ENCODE data around the gene NKAIN2. TPM values are rescaled to one million over a fixed set of nuclear protein-coding genes. Genes with fewer than 3 reads are reported as not detected.

The NKAIN2 gene
- total RNA-seq, 3 donors from 2014 or later (not counting 1 experiment from before 2014, with no cell fraction given): 0.45 TPM; not detected in 2

DNA sequence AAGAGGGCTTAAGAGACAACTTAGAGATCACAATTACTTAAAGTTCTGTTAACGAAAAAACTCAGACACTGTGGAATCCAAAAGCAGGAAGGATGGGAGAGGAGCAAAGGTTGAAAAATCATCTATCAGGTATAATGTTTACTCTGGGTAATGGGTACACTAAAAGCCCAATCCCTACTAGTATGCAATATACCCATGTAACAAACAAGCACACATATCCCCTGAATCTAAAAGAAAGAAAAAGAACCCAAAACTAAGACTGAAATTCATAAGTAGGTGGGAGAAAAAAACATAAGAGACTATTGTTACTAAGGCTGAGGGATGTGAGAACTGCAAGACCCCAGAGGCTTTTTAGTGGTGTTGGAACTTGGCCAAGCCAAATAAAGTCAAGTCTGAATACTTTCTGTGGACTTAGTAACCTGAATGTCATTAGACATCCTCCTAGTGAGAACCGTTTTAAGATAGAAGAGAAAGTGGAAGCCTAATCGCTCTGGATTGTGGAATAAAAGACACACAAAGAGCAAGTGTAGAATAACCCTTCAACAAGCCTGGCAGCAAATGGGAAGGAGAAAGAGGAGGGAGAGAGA is 969.2 kb downstream of the NKAIN2 start:
- intact Hi-C loops (cut with micrococcal nuclease): no loop called here
- DNase-seq (no peak), ATAC-seq (no peak)
- Histone ChIP-seq H3K27me3 (ENCODE audit: control insufficient read depth, insufficient read depth, low read length) (no peaks in the 10 kb centered on the region), H3K4me3 (ENCODE audit: low read length) (no peak overlapping the region), H3K27ac (ENCODE audit: low read length) (no peak overlapping the region), H3K36me3 (ENCODE audit: control insufficient read depth, insufficient read depth, low read length) (no peaks in the 10 kb centered on the region), H3K9me3 (ENCODE audit: control insufficient read depth, insufficient read depth, low read length) (no peaks in the 10 kb centered on the region), H3K4me1 (ENCODE audit: control insufficient read depth, insufficient read depth, low read length) (no peaks in the 10 kb centered on the region)
- no peaks in the 10 kb centered on the region for H3K36me3 Mint-ChIP-seq
- H3K9me3 Mint-ChIP-seq: no peaks in the 10 kb centered on the region
- H3K4me3 Mint-ChIP-seq: no peak overlapping the region
- no peaks in the 10 kb centered on the region for H3K4me1 Mint-ChIP-seq
- WGBS (ENCODE audit: insufficient coverage): 81% methylated on average over 3 of the region's 3 CpGs
- H3K27ac Mint-ChIP-seq: no peak overlapping the region
- H3K27me3 Mint-ChIP-seq (ENCODE audit: low read depth in 2 of 2): no peaks in the 10 kb centered on the region
- TF ChIP-seq, protein P1, sequence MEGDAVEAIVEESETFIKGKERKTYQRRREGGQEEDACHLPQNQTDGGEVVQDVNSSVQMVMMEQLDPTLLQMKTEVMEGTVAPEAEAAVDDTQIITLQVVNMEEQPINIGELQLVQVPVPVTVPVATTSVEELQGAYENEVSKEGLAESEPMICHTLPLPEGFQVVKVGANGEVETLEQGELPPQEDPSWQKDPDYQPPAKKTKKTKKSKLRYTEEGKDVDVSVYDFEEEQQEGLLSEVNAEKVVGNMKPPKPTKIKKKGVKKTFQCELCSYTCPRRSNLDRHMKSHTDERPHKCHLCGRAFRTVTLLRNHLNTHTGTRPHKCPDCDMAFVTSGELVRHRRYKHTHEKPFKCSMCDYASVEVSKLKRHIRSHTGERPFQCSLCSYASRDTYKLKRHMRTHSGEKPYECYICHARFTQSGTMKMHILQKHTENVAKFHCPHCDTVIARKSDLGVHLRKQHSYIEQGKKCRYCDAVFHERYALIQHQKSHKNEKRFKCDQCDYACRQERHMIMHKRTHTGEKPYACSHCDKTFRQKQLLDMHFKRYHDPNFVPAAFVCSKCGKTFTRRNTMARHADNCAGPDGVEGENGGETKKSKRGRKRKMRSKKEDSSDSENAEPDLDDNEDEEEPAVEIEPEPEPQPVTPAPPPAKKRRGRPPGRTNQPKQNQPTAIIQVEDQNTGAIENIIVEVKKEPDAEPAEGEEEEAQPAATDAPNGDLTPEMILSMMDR (IDR thresholded peaks at IDR 0.05): no peak

DNA sequence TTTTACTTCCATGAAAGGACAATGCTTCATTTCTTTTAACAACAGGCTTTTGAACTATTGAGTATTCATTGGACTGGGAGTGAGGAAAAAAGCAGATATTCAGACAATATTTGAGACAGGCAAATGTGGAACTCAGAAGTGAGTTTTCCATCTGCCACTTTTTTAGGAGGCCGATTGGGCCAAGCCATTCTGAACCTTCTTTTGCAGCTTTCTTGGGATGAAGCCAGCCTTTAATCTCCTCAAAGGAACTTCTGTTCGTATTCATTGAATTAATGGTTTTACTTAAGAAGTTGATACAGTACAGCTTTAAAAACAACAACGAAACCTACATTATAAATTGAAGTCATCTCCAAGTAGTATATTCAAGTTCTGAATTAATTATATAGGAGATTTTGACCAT is 971.5 kb downstream of the NKAIN2 start:
- WGBS (ENCODE audit: insufficient coverage): 87% methylated on average over 1 of the region's 3 CpGs
- Histone ChIP-seq H3K27me3 (ENCODE audit: control insufficient read depth, insufficient read depth, low read length) (no peaks in the 10 kb centered on the region), H3K4me1 (ENCODE audit: control insufficient read depth, insufficient read depth, low read length) (no peaks in the 10 kb centered on the region), H3K9me3 (ENCODE audit: control insufficient read depth, insufficient read depth, low read length) (no peaks in the 10 kb centered on the region), H3K27ac (ENCODE audit: low read length) (no peak overlapping the region), H3K4me3 (ENCODE audit: low read length) (no peak overlapping the region), H3K36me3 (ENCODE audit: control insufficient read depth, insufficient read depth, low read length) (no peaks in the 10 kb centered on the region)
- DNase-seq: no peak
- Mint-ChIP-seq H3K36me3 (no peaks in the 10 kb centered on the region), H3K27ac (no peak overlapping the region), H3K4me3 (no peak overlapping the region), H3K4me1 (no peaks in the 10 kb centered on the region), H3K9me3 (no peaks in the 10 kb centered on the region), H3K27me3 (ENCODE audit: low read depth in 2 of 2) (no peaks in the 10 kb centered on the region)
- TF ChIP-seq, protein P1 (IDR thresholded peaks at IDR 0.05): no peak
- intact Hi-C loops (cut with micrococcal nuclease): no loop called here
- ATAC-seq: no peak

DNA sequence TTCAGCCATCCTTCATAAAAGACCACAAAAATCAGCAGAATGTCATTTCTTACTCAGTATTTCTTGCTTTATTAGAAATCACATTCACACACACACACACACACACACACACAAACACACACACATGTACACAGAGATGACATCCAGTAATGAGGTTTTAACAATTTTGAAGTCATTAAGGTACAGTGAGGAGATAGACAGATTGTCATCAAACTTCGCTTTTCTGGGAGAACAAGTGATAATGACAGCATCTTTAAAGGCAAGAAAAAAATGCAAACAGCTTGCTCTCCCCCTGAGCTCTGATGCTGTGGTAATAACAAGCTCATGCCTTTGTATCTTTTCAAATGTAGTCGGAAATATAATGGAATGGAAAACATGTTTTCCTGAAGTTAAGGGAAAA is 974.2 kb downstream of the NKAIN2 start:
- 88% methylated on average over 2 of the region's 2 CpGs for WGBS (ENCODE audit: insufficient coverage)
- no peaks in the 10 kb centered on the region for H3K27me3 ChIP-seq (ENCODE audit: control insufficient read depth, insufficient read depth, low read length)
- DNase-seq (no peak), ATAC-seq (no peak)
- Mint-ChIP-seq H3K9me3 (no peaks in the 10 kb centered on the region), H3K27me3 (ENCODE audit: low read depth in 2 of 2) (no peaks in the 10 kb centered on the region), H3K4me3 (no peak overlapping the region), H3K36me3 (no peaks in the 10 kb centered on the region), H3K27ac (no peak overlapping the region), H3K4me1 (no peaks in the 10 kb centered on the region)
- TF ChIP-seq, protein P1 (IDR thresholded peaks at IDR 0.05): no peak
- no peaks in the 10 kb centered on the region for H3K36me3 ChIP-seq (ENCODE audit: control insufficient read depth, insufficient read depth, low read length)
- no peaks in the 10 kb centered on the region for H3K9me3 ChIP-seq (ENCODE audit: control insufficient read depth, insufficient read depth, low read length)
- H3K4me1 ChIP-seq (ENCODE audit: control insufficient read depth, insufficient read depth, low read length): no peaks in the 10 kb centered on the region
- no peak overlapping the region for H3K27ac ChIP-seq (ENCODE audit: low read length)
- intact Hi-C loops (cut with micrococcal nuclease): no loop called here
- H3K4me3 ChIP-seq (ENCODE audit: low read length): no peak overlapping the region

DNA sequence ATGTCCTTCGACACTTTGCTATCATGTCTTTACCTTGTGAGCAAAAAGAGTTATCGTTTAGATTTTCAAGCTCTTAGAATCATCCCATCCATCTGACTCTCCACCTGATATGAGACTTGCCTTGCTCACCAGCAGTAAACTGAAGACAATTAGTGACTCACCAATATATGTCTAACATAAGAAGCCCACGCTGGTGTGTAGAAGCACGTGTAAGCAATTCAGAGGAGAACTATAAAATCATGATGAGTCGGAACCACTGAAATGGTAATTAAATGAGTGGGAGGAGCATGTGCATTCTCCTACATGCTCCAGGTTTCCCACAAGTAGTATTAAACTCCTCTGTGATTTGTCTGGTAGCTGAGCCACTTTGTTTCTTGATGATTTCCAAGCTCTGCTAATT is 977.0 kb downstream of the NKAIN2 start:
- Mint-ChIP-seq H3K4me3 (no peak overlapping the region), H3K36me3 (peaks cover 8% of the 10 kb centered on the region), H3K4me1 (no peaks in the 10 kb centered on the region), H3K27me3 (ENCODE audit: low read depth in 2 of 2) (no peaks in the 10 kb centered on the region), H3K27ac (no peak overlapping the region), H3K9me3 (no peaks in the 10 kb centered on the region)
- 92% methylated on average over 5 of the region's 5 CpGs for WGBS (ENCODE audit: insufficient coverage)
- Histone ChIP-seq H3K27me3 (ENCODE audit: control insufficient read depth, insufficient read depth, low read length) (no peaks in the 10 kb centered on the region), H3K4me3 (ENCODE audit: low read length) (no peak overlapping the region), H3K4me1 (ENCODE audit: control insufficient read depth, insufficient read depth, low read length) (no peaks in the 10 kb centered on the region), H3K9me3 (ENCODE audit: control insufficient read depth, insufficient read depth, low read length) (no peaks in the 10 kb centered on the region), H3K27ac (ENCODE audit: low read length) (no peak overlapping the region), H3K36me3 (ENCODE audit: control insufficient read depth, insufficient read depth, low read length) (no peaks in the 10 kb centered on the region)
- intact Hi-C loops (cut with micrococcal nuclease): no loop called here
- TF ChIP-seq, protein P1 (IDR thresholded peaks at IDR 0.05): no peak
- DNase-seq (no peak), ATAC-seq (no peak)
